Epithelial cell of alveolus of lung (primary cell): Measurements from ENCODE around the gene POU6F1. TPM values are rescaled to one million over a fixed set of nuclear protein-coding genes. Genes with fewer than 3 reads are reported as not detected.

Source experiments
- total RNA-seq: library from RNA; depleted of rRNA; stranded (reverse); fragments of >200 nt; gene quantifications from 2 replicates; pipeline ENCODE4 v1.2.1, GENCODE V29; 2015

Gene POU6F1
- total RNA-seq: 2.6 and 7.0 TPM in 2 replicates

GRCh38 chr12:51217968-51218606 lies at the start of gene POU6F1:
Gene POU6F1, minus strand, starts transcription at chr12:51218062. Its CDS starts 11,226 bp downstream, at chr12:51206836.

GRCh38 chr12:51238510-51239334 lies 20.9 kb upstream of the POU6F1 start, which contains the start of gene DAZAP2:
Gene DAZAP2, plus strand, starts transcription at chr12:51238826. Its CDS starts 82 bp downstream, at chr12:51238908.

GRCh38 chr12:51172515-51173431 lies 45.1 kb downstream of the POU6F1 start, which contains the start of gene TFCP2:
Gene TFCP2, minus strand, starts transcription at chr12:51173135. Its CDS starts 713 bp downstream, at chr12:51172422.

Other genes starting within 250 kb of the POU6F1 start
- 20.4 and 29.5 TPM in 2 replicates for gene SLC11A2, start 191.7 kb downstream of the POU6F1 start, total RNA-seq
- 26.5 and 125 TPM in 2 replicates for gene LETMD1, start 169.7 kb downstream of the POU6F1 start, total RNA-seq
- 17.9 and 19.1 TPM in 2 replicates for gene CSRNP2, start 134.5 kb downstream of the POU6F1 start, total RNA-seq
- gene TFCP2, start 44.9 kb downstream of the POU6F1 start, total RNA-seq: 9.4 and 12.1 TPM in 2 replicates
- 231 and 257 TPM in 2 replicates for gene DAZAP2, start 20.8 kb upstream of the POU6F1 start, total RNA-seq
- 6.6 and 26.0 TPM in 2 replicates for gene SMAGP, start 52.4 kb upstream of the POU6F1 start, total RNA-seq
- not detected in 2 replicates for gene BIN2, start 106.1 kb upstream of the POU6F1 start, total RNA-seq
- not detected in 2 replicates for gene CELA1, start 128.6 kb upstream of the POU6F1 start, total RNA-seq
- 3.5 and 49.0 TPM in 2 replicates for gene GALNT6, start 173.3 kb upstream of the POU6F1 start, total RNA-seq
- 1.9 and 3.4 TPM in 2 replicates for gene SLC4A8, start 206.8 kb upstream of the POU6F1 start, total RNA-seq